ENCODE measurements around the gene ST6GALNAC6.

Gene ST6GALNAC6

GRCh38 chr9:127915801-127916719 is 16.7 kb upstream of the ST6GALNAC6 start:
- peak; percentile 42 to 69 for DNase-seq

GRCh38 chr9:127915325-127915752 is 15.9 kb upstream of the ST6GALNAC6 start:
- no peak for DNase-seq

DNA sequence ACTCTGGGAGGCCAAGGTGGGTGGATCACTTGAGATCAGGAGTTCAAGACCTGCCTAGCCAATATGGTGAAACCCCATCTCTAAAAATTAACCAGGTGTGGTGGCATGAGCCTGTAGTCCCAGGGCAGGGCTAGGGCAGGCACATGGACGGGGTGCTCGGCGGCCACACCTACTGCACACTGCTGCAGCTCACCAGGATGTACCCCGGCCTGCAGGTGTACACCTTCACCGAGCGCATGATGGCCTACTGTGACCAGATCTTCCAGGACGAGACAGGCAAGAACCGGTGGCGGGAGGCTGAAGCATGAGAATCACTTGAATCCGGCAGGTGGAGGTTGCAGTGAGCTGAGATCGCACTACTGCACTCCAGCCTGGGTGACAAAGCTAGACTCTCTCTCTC is 14.3 kb upstream of the ST6GALNAC6 start:
- no peak for DNase-seq

DNA sequence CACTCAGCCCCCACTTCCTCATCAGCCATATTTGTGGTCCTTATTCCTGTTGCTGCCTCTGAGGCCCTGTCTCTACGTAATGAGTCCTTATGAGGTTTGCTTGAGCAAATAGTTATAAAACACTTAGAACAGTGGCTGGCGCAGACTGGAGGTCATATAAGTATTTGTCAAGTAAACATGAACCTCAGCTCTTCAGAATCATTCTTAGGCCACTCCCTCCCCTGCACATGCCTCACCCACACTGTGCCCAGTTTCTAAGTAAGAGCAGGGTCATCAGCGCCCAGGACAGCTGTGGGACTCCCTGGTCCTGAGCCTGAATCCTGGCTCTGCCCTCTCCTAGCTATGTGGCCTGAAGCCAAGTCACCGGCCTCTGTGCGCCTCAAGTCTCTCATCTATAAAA is 13.5 kb upstream of the ST6GALNAC6 start:
- DNase-seq, result no peak

DNA sequence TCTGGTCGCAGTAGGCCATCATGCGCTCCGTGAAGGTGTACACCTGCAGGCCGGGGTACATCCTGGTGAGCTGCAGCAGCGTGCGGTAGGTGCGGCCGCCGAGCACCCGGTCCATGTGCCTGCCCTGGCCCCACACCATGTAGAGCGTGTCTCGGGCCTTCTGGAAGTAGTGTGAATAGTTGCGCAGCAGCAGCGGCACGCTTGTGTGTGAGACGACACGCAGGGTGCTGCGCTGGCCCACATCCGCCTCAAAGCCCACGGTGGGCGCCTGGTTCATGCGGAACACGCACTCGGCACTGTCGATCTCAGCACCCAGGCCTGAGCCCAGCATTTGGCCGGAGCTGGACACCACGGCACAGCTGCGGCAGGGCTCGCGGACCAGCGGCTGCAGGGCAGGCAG is 12.9 kb upstream of the ST6GALNAC6 start:
- DNase-seq, result no peak

DNA sequence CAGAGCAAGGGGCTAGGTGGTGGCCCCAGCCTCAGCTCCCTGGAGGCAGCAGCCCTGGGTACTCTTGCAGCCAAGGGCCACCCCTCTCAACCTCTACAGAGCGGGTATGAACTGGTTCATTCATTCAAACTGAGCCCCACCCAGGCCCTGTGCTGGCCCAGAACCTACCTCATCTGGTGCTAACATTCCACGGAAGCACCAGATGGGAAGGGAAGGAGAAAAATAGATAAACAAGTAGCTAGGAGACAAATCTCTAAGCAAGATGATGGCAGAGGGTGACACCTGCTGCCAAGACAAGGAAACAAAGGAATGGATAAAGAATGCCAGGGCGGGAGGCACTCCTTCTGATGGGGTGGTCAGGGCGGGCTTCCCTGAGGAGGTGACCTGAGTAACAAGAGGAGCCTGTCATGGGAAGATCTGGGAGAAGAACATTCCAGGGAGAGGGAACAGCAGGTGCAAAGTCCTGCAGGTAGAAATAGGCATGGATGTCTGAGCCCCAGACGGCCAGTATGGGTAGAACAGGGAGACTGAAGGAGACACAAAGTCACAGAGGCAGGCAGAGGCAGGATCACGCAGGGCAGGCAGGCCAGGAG is 11.3 kb upstream of the ST6GALNAC6 start:
- no peak for DNase-seq

- no peak for DNase-seq
Observed at GRCh38 chr9:127909839-127910273, 10.5 kb upstream of the ST6GALNAC6 start.

GRCh38 chr9:127908660-127908926 is 9.2 kb upstream of the ST6GALNAC6 start:
- no peak for DNase-seq

- DNase-seq, result no peak
Observed at GRCh38 chr9:127907867-127908659, 8.7 kb upstream of the ST6GALNAC6 start.

DNA sequence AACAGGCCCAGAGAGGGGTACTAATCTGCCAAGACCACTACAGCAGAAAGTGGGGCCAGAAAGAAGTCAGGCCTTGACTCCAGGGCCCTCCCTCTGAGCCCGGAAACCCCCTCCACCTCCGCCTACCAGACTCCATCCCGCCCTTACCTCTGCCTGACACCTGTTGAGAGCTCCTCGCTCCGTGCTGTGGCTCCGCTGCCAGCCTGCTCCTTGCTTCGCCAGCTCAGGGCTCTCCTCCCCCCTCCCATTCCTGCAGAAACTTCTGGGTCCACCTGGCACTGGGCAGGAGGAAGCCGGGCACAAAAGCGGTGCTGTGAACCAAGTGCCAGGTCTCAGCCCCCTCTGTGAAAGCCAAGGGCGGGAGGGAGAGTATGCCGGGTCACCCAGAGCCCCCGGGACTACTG is 6.4 kb upstream of the ST6GALNAC6 start:
- no peak for DNase-seq

DNA sequence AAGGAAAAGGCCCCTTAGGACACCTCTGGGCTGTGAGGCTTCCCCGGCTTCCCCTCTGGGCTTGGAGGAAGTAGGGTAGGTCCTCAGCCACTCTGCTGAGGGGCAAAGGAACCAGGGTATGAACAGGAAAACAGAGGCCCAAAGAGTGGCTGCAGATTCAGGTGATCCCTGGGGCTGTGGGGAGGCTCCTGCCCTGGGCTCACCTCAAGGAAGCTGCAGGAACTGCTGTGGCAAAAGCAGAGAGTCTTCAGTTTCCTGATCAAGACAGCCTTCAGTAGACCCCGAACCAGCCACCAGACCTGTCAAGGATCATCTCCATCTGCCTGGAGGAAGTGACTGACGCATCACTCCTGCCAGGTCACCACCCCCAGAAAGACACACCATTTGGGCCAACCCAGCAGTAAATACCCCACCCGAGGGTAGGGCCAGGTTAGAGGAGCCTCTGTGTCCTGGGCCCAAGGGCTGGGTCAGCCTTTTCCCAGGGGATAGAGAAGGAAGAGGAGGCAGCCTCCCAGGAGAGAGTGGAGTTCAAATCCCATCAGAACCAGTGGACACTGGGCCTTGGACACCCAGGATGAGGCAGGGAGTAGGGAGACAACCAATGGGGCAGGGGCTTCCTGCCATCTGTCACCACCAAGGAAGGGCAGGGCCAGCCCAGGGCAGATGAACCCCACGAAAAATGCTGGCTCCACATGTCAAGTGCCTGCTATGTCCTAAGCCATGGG is 5.8 kb upstream of the ST6GALNAC6 start:
- DNase-seq, result no peak

GRCh38 chr9:127904561-127905003 is 5.2 kb upstream of the ST6GALNAC6 start:
- DNase-seq, result no peak

DNA sequence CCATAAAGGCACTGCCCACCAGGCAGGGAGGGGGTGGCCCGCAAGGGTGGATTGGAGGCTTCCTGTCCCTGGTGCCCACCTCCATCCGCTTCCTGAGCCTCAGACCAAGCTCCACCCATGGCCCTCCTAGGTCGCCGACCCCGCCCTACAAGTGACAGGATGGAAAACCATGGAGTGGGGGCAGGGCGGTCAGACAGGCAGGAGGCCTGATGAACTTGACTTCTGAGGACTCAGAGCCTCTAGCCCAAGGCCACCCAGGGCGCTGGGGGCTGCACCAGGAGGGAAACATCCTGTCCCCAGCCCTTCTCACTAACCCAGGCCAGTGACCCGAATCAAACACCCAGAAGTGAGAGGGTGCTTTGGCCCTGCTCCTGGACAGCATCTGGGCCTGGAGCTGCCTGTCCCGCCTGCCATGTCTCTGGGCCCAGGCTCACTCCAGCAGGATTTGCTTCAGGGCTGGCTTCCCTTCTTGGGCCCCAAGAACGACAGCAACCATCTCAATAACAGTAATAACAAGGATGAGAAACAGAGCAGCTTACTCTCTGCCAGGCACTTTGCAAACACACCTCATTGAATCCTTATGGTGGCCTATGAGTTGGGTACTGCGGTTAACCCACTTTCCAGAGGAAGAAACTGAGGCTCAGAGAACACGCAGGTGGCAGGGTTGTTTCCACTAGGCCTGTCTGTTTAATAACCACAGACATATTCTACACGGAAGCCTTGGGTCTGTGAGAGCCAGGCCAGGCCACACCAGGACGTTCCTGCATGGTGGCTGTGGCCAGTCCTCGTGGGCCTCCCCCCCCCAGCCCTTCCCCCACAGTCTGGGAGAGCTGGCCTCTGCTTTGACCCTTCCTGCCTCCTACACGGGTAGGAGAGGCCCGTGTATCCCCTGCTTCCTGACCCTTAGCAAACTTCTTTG is 4.4 kb upstream of the ST6GALNAC6 start:
- DNase-seq, result no peak

GRCh38 chr9:127898433-127899127 is 823 bp downstream of the ST6GALNAC6 start:
- no peak for DNase-seq

GRCh38 chr9:127897193-127897692 is 2.2 kb downstream of the ST6GALNAC6 start:
- no peak for DNase-seq

DNA sequence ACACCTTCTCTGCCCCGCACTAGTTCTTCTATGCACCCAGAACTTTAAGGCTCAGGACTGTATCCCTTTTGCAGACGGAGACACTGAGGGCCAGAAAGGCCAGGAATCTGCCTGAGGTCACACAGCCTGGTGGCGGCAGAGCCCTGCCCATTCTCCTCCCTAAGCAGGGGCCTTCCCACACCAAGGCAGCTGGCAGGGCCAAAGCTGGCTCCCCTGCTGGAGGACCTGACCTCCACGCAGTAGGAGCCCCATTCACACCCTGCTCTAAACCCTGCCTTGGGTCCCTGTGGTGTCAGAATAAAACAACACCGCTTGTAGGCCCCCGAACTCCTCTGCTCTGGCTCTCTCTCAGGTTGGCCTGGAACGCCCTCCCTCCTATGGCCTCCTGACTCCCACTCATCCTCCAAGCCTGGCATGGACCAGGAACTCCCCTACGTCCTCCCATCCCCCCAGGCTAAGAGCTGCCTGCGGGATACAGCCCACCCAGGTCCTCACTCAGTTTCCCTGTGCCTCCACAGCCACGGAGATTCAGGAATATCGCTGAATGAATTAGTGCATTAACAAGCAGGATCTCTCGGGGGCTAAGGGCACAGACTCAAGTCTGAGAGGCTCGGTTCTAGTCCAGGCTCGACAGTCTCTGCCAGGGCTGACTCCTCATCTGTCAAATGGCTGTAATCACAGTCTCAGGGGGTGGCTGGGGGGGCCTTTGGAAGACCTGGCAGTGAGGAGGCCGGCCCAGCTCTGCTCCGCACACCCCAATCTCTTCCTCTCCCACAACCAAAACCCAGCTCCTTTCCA is 2.8 kb downstream of the ST6GALNAC6 start:
- no peak for DNase-seq

DNA sequence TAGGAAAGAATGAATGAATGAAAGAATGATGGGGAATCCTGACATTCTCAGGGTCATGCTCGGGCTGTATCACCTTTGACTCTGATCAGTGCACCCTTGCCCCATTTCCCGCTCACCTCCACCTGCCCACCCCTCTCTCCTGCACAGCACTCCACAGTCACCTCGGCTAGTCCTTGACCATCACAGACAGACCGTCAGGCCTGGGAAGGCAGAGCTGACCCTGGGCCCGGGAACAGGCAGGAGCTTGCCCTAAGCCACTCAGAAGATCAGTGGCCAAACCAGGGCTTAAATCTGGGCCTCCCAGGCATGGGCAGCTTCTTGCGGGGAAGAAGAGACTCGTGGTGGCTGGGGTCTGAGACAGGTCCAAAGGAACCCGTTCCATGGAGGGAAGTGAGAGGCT is 3.6 kb downstream of the ST6GALNAC6 start:
- DNase-seq, result no peak

GRCh38 chr9:127893392-127893791 is 6.0 kb downstream of the ST6GALNAC6 start:
- DNase-seq, result no peak

DNA sequence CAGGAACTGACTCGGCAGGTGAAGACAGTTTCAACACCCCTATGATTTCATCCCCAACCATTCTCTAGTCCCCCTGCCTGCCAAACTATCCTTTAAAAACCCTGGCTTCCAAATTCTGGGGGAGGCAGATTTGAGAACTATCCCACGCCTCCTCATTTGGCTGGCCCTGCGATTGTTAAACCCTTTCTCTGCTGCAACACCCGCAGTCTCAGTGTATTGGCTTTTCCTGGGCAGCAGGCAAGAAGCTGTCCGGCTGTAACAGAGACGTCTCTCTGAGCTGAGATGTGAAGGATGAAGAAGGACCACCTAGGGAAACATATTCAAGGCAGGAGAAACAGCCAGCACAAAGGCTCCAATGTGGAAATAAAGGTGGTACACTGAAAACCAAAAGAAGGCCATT is 6.6 kb downstream of the ST6GALNAC6 start:
- no peak for DNase-seq

GRCh38 chr9:127890053-127890452 is 9.3 kb downstream of the ST6GALNAC6 start:
- DNase-seq, result no peak

All from NCI-H2081 (cell line).